Mucosa of stomach (tissue), 1 donor: Measurements from ENCODE around the gene KIAA0319L.

ENCODE experiments used
- H3K27me3 ChIP-seq: one replicate; pipeline ENCODE4 v1.7.0; 2013; ENCODE audit warnings: mild to moderate bottlenecking, low read length; ENCODE audit not compliant: control insufficient read depth, insufficient read depth
- H3K36me3 ChIP-seq: one replicate; pipeline ENCODE4 v1.7.0; 2013; ENCODE audit warnings: low read length; ENCODE audit not compliant: control insufficient read depth, insufficient read depth
- H3K4me1 ChIP-seq: one replicate; pipeline ENCODE4 v1.7.0; 2013; ENCODE audit warnings: mild to moderate bottlenecking, low read length; ENCODE audit not compliant: control insufficient read depth, insufficient read depth
- H3K4me3 ChIP-seq: one replicate; pipeline ENCODE4 v1.7.0; 2013; ENCODE audit warnings: low read length
- H3K9ac ChIP-seq: one replicate; pipeline ENCODE4 v1.7.0; 2013; ENCODE audit warnings: mild to moderate bottlenecking, low read length, moderate library complexity
- H3K9me3 ChIP-seq: one replicate; pipeline ENCODE4 v1.7.0; 2013; ENCODE audit warnings: mild to moderate bottlenecking, low read length, moderate library complexity; ENCODE audit not compliant: control insufficient read depth
- donor health status: Pancreatic carcinoma.

The KIAA0319L gene

DNA sequence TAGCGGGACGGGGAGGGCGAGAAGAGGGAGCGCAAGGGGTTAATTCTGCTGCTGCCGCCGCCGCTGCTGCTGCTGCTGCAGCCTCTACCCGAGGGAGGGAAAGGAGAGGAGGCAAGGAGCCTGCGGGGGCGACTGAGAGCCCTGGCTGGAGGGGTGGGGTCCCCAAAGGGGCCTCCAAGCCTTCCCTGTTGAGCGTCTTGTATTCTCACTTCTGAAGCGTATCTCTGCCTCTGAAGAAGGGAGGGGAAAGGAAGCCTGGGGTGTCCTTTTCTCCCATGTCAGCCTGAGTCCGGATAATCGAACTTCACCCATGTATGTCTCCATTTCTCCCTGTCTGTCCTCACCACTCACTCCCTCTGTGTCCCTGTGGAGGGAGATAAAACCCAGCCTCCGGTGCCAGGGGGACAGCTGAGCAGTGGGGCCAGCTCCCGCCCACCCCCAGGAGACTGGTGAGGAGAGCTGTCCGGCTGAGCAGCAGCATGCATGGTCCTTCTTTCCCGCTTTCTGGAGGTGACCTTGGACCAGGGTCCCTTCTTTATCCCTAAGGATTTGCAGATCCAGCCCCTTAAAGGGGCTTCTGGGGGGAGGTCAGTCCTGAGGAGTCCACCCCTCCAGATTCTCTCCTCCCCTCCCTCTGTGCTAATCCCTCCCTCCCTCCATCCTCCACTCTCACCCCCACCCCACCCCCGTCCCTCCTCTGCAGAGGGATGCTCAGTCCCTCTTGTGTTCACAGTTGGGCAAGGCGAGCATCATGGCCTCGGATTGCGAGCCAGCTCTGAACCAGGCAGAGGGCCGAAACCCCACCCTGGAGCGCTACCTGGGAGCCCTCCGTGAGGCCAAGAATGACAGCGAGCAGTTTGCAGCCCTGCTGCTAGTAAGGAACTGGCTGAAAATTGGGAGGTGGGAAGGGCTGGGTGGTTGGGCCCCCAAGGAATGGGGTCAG, 1.4 kb upstream of the KIAA0319L start:
- Histone ChIP-seq H3K36me3 (no peaks in the 10 kb centered on the region), H3K4me3 (peak overlapping the region; percentile 80), H3K27me3 (no peaks in the 10 kb centered on the region), H3K4me1 (peaks cover 47% of the 10 kb centered on the region), H3K9ac (peak overlapping the region; percentile 85), H3K9me3 (no peaks in the 10 kb centered on the region)

DNA sequence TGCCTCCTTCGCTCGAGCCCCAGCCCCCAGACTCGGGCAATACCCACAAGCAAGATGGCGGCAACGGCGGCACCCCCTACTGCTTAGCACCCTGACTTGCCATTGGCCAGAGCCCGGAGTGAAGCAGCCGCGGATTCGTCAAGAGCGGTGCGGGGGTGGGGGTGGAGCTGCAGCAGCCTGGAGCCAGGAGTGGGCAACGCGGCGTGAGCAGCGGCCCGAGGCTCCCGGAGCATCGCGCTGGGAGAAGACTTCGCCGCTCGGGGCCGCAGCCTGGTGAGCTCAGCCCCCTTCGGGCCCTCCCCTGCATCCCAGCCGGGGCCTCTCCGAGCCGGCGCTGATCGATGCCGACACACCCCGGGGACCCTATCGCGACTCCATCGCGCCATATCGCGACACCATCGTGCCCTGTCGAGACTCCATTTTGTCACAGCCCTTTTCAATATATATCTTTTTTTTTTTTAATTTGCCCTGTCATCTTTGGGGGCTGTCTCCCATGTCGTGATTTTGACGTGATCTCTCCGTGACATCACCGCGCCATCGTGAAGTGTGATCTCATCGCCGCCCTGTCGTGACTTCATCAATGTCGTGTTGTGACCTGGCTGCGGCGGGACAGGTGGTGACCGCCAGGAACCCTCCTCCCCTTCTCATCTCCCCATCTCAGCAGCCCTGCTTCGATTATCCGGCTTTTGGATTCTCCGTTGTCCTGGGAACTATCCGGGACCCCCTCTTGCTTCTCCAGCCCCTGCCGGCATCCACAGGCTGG, 589 bp upstream of the KIAA0319L start, which contains the start of gene NCDN:
TSS of gene NCDN (plus strand) at position 189 of the 763 bp plus-strand sequence. CDS start at position 581, 392 bp downstream.
- peak within 1 kb of the TSS; percentile 80 for H3K4me3 ChIP-seq
- no peaks in the 10 kb centered on the region for H3K9me3 ChIP-seq
- no peaks in the 10 kb centered on the region for H3K36me3 ChIP-seq
- peak within 1 kb of the TSS; percentile 85 for H3K9ac ChIP-seq
- no peaks in the 10 kb centered on the region for H3K27me3 ChIP-seq
- H3K4me1 ChIP-seq: peaks cover 49% of the 10 kb centered on the region

DNA sequence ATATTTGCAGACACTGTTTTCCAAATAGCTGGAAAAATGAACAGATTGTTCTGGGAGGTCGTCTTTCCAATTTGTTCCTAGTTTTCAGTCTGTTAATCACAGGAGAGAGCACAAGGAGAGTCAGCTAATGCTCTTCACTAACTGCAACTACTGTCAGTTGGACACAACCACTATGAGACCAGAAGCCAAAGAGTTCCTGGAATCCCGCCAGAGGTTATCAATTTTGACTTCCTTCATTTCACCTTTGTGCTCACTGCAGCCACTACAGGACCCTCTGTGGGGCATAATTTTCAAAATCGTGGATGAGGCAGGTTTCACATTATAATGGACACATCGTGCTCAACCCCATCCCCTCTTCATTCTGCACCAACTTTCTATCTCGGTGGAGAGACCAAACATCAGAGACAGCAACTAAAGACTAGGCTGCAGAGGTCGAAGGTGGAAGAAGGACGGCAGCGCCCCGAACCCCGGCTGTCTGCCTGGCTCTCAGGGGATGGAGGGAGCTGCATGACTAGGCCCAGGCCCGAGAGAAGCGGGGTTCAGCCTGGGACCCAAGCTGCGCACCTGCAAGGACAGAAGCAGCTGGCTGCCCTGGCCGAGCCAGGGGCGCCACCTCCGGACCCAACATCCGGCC, 602 bp downstream of the KIAA0319L start:
- Histone ChIP-seq H3K9ac (peak overlapping the region; percentile 85), H3K4me3 (peak overlapping the region; percentile 80), H3K4me1 (peaks cover 49% of the 10 kb centered on the region), H3K27me3 (no peaks in the 10 kb centered on the region), H3K9me3 (no peaks in the 10 kb centered on the region), H3K36me3 (no peaks in the 10 kb centered on the region)

DNA sequence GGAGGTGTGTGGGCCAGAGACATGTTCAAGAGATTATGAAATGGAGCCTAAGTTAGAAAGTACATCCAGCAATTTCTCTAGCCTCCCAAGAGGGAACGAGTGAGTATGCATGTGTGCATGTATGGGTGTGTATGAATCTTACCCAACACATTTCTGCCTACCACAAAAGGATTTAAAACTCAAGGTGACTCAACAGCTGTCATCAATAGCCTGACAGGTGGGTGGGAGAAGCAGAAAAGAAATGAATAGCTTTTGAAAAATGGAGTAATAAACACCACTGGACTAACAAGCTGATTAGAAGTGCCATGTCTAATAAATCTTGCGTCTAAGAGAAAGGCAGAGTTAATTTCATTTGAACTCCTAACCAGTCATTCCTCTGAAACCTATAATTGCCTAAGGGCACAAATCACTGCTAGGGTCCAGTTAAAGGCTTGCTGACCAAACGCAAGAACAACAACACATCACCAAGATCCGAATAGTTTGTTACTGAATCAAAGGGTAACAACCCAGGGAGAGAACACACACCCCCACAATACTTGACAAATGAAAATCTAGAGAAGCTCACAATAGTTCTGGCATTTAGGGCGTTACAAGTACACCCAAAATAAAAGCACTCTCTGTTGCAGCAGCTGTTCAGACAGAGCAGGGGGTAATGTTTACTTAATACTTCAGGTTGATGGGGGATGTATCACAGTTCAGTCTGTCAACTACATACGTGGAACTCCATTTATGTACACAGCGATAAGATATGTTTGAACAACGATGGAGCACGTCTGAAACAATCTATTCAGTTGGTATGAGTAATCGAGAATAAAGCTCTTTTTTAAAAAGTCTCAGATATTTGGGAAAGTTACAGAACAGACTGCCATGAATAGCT, 1.4 kb downstream of the KIAA0319L start:
- Histone ChIP-seq H3K27me3 (no peaks in the 10 kb centered on the region), H3K9ac (peak overlapping the region; percentile 85), H3K4me3 (no peak overlapping the region), H3K36me3 (no peaks in the 10 kb centered on the region), H3K9me3 (no peaks in the 10 kb centered on the region), H3K4me1 (peaks cover 43% of the 10 kb centered on the region)

DNA sequence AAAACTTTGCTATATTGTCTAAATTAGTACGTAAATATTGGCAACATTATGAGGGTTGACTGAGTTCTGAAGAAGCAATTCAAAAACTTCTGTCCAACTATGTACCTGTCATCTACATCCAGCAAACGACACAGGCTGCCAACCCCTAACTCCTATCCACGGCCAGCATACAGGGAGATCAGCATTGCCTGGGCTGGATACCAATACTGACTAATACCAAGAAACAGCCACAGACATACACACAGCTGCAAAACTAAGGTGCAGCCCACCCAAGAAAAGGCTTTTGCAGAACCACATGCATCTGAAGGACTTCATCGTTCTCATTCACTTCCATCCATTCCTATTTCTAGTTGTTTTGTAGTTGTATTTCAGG, 2.0 kb downstream of the KIAA0319L start:
- H3K4me1 ChIP-seq: peaks cover 37% of the 10 kb centered on the region
- no peaks in the 10 kb centered on the region for H3K27me3 ChIP-seq
- H3K9me3 ChIP-seq: no peaks in the 10 kb centered on the region
- H3K9ac ChIP-seq: no peak overlapping the region
- H3K4me3 ChIP-seq: no peak overlapping the region
- no peaks in the 10 kb centered on the region for H3K36me3 ChIP-seq

DNA sequence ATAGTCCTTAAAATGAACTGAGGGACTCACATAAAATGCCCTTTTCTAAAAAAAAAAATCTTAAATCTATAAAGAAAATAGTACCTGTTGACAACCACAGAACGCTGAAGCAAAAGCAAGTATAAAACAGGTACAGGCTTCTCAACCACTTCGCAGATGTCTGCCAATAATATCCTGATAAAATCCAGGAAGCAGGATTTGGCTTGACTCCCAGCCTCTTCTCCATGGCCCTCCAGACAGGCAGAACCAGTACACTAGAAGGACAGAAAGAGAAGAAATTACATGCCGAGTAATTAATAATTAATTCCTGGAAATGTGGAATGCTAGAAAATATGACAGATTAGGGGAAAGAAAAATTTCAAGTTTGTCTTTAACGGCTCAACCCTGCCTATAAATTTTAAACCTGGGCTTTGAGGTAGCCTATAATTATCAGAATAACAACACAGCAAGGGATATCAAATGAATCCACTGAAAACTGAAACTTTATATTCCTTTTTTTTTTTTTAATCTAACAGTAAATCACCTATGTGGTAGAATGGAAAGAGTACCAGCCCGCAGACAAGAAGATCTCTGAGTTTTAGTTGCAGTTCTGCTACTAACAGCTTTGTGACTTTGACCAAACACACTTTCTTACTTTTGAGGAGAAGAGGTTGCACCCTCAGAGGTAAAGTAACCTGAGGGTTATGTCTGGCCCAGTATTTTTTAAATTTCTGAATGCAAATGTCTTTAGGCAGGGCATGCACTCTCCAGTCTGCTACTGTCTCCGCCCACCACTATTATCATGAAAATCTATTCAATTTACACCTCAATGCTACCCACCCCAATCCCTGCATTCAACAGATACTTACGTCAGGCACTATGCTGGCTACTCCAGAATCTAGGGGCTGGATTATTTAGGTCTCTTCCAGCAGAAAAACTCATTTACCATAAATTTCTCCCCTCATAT, 2.7 kb downstream of the KIAA0319L start:
- H3K27me3 ChIP-seq: no peaks in the 10 kb centered on the region
- H3K9me3 ChIP-seq: no peaks in the 10 kb centered on the region
- no peak overlapping the region for H3K4me3 ChIP-seq
- H3K36me3 ChIP-seq: no peaks in the 10 kb centered on the region
- H3K9ac ChIP-seq: no peak overlapping the region
- peaks cover 36% of the 10 kb centered on the region for H3K4me1 ChIP-seq

DNA sequence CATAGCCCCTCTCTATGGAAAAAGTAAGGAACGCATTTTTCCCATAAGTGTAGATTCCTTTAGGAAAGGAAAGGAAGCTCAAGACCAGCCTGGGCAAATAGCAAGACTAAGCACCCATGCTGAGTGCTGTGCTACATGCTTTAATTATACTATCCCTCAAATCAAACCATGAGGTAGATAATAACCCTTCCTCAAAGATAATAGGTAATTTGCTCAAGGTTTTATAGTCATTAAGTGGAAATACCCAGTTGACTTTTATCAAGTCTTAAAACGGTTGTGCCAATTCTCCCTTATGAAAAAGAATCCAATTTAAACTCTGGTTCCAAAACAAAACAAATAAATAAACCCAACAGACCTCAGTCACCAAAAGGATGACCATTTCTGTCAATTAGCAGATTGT, 3.4 kb downstream of the KIAA0319L start:
- no peak overlapping the region for H3K4me3 ChIP-seq
- peaks cover 36% of the 10 kb centered on the region for H3K4me1 ChIP-seq
- no peaks in the 10 kb centered on the region for H3K27me3 ChIP-seq
- no peaks in the 10 kb centered on the region for H3K36me3 ChIP-seq
- no peaks in the 10 kb centered on the region for H3K9me3 ChIP-seq
- H3K9ac ChIP-seq: no peak overlapping the region

DNA sequence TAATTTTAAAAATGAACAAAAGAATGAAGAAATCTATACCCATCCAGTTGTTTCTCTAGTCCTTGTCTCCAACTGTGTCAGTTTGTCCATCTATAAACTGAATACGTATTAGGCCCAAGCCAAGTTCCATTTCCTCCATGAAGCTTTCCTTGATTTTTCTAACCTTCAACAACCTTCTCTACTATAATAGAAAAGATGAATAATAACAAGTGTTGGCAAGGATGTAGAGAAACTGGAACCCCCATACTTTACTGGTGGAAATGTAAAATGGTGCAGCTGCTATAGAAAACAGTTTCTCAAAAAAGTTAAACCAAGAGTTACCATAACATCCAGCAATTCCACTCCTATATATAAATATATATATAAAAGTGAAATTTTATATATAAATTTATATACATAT, 10.6 kb downstream of the KIAA0319L start:
- no peak overlapping the region for H3K9ac ChIP-seq
- peaks cover 4% of the 10 kb centered on the region for H3K4me1 ChIP-seq
- no peaks in the 10 kb centered on the region for H3K27me3 ChIP-seq
- no peak overlapping the region for H3K4me3 ChIP-seq
- no peaks in the 10 kb centered on the region for H3K9me3 ChIP-seq
- no peaks in the 10 kb centered on the region for H3K36me3 ChIP-seq

DNA sequence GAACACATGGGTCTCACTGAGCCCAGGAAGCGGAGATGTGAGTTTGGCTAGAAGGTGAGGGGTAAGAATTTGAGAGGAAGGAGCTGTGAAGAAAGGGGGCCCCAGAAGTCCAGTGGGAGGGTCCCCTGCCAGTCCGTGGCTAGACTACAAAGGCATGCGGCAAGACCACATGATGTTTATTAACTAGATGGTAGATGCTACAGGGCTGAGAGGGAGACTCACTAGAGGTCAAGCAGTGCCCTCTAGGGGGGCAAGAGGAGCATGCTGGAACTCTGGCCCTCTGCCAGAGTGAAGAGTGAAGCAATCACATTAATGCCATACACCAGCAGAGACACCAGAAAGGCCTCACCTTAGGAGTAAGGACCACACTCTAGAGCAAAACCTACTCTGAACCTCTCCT, 12.2 kb downstream of the KIAA0319L start:
- H3K4me1 ChIP-seq: peaks cover 4% of the 10 kb centered on the region
- H3K36me3 ChIP-seq: no peaks in the 10 kb centered on the region
- no peak overlapping the region for H3K4me3 ChIP-seq
- no peaks in the 10 kb centered on the region for H3K27me3 ChIP-seq
- H3K9me3 ChIP-seq: no peaks in the 10 kb centered on the region
- no peak overlapping the region for H3K9ac ChIP-seq

DNA sequence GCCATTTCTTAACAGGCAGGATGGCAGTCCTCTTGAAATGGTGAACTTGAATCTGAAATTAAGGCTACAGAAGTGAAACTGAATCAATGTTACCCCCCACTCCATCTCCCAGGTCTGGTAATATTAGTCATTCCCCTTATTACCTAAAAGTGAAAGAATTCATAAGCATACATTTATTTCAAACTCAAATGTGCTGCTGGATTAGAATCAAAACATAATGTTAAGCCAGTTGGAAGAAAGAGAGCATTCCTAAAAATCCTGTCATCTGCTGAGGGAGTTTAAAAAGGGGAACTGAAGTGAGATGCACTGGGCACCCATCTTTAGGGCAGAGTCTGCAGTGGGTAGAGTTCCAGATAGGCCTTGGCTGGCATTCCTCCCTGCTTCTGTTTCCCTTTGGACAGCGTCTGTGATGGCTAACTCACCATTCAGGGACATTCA, 17.4 kb downstream of the KIAA0319L start:
- H3K4me1 ChIP-seq: peaks cover 11% of the 10 kb centered on the region
- H3K27me3 ChIP-seq: no peaks in the 10 kb centered on the region
- H3K9ac ChIP-seq: no peak overlapping the region
- no peaks in the 10 kb centered on the region for H3K9me3 ChIP-seq
- no peaks in the 10 kb centered on the region for H3K36me3 ChIP-seq
- H3K4me3 ChIP-seq: no peak overlapping the region
